H7 (cell line): ENCODE measurements around the gene TMPRSS3. TPM values are rescaled to one million over a fixed set of nuclear protein-coding genes. Genes with fewer than 3 reads are reported as not detected.

ENCODE experiments used
- DNase-seq: peaks from one replicate; pipeline ENCODE4 v3.0.0; 2012
- H3K27me3 ChIP-seq: 2 replicates; pipeline ENCODE4 v1.6.0; 2011; ENCODE audit warnings: mild to moderate bottlenecking, low read length; ENCODE audit not compliant: control insufficient read depth, insufficient read depth
- H3K36me3 ChIP-seq: replicated peaks from 2 replicates; pipeline ENCODE4 v1.5.1; 2011; ENCODE audit warnings: low read length; ENCODE audit not compliant: control insufficient read depth, insufficient read depth
- H3K4me3 ChIP-seq: 2 replicates; pipeline ENCODE4 v1.5.1; 2011; ENCODE audit warnings: low read depth, mild to moderate bottlenecking, control low read depth, low read length, moderate library complexity; ENCODE audit not compliant: insufficient read depth
- total RNA-seq: library from RNA; depleted of rRNA; stranded (reverse); fragments of >200 nt; shearing (Covaris generic); gene quantifications from 2 replicates; pipeline ENCODE4 v1.2.3, GENCODE V29; 2014

The TMPRSS3 gene
- total RNA-seq, 1 experiment from 2014 or later, result not detected

- H3K4me3 ChIP-seq, result no peak overlapping the region
These were observed 39.2 kb downstream of the TMPRSS3 start for GRCh38 chr21:42356650-42357049.

GRCh38 chr21:42356046-42356445 lies 39.8 kb downstream of the TMPRSS3 start:
- no peaks in the 10 kb centered on the region for H3K36me3 ChIP-seq
- no peaks in the 10 kb centered on the region for H3K27me3 ChIP-seq
- DNase-seq, result no peak
- H3K4me3 ChIP-seq, result no peak overlapping the region

More at GRCh38 chr21:42356650-42357049, 39.2 kb downstream of the TMPRSS3 start:
- no peak for DNase-seq
- Histone ChIP-seq H3K36me3 (no peaks in the 10 kb centered on the region), H3K27me3 (no peaks in the 10 kb centered on the region)

- H3K36me3 ChIP-seq, result no peaks in the 10 kb centered on the region
- H3K27me3 ChIP-seq, result no peaks in the 10 kb centered on the region
- H3K4me3 ChIP-seq, result no peak overlapping the region
- no peak for DNase-seq
These were observed 42.2 kb downstream of the TMPRSS3 start for GRCh38 chr21:42353623-42354022.

GRCh38 chr21:42352441-42353095 lies 43.3 kb downstream of the TMPRSS3 start:
- DNase-seq, result no peak
- no peak overlapping the region for H3K4me3 ChIP-seq
- no peaks in the 10 kb centered on the region for H3K27me3 ChIP-seq
- H3K36me3 ChIP-seq, result no peaks in the 10 kb centered on the region

GRCh38 chr21:42351626-42352440 lies 44.0 kb downstream of the TMPRSS3 start:
- no peak for DNase-seq
- no peaks in the 10 kb centered on the region for H3K27me3 ChIP-seq
- no peak overlapping the region for H3K4me3 ChIP-seq
- H3K36me3 ChIP-seq, result no peaks in the 10 kb centered on the region

- H3K27me3 ChIP-seq, result no peaks in the 10 kb centered on the region
- no peak for DNase-seq
- H3K36me3 ChIP-seq, result no peaks in the 10 kb centered on the region
- H3K4me3 ChIP-seq, result no peak within 1 kb of the TSS
These were observed 44.9 kb downstream of the TMPRSS3 start, which contains the start of gene TFF2 for GRCh38 chr21:42350927-42351426. TSS of gene TFF2 (minus strand) at chr21:42350994. CDS start at chr21:42350957, 37 bp downstream.

GRCh38 chr21:42350318-42350910 lies 45.4 kb downstream of the TMPRSS3 start:
- Histone ChIP-seq H3K36me3 (no peaks in the 10 kb centered on the region), H3K4me3 (no peak overlapping the region), H3K27me3 (no peaks in the 10 kb centered on the region)
- no peak for DNase-seq

- DNase-seq, result no peak
- H3K4me3 ChIP-seq, result no peak overlapping the region
These were observed 46.2 kb downstream of the TMPRSS3 start for GRCh38 chr21:42349420-42350317.

GRCh38 chr21:42348762-42349161 lies 47.1 kb downstream of the TMPRSS3 start:
- DNase-seq, result no peak
- Histone ChIP-seq H3K36me3 (no peaks in the 10 kb centered on the region), H3K4me3 (no peak overlapping the region), H3K27me3 (no peaks in the 10 kb centered on the region)

More at GRCh38 chr21:42349420-42350317, 46.2 kb downstream of the TMPRSS3 start:
- Histone ChIP-seq H3K36me3 (no peaks in the 10 kb centered on the region), H3K27me3 (no peaks in the 10 kb centered on the region)

GRCh38 chr21:42347601-42348327 lies 48.1 kb downstream of the TMPRSS3 start:
- H3K36me3 ChIP-seq, result no peaks in the 10 kb centered on the region
- no peak for DNase-seq
- H3K4me3 ChIP-seq, result no peak overlapping the region
- H3K27me3 ChIP-seq, result no peaks in the 10 kb centered on the region

- no peak for DNase-seq
- Histone ChIP-seq H3K27me3 (no peaks in the 10 kb centered on the region), H3K4me3 (no peak overlapping the region), H3K36me3 (no peaks in the 10 kb centered on the region)
These were observed 48.8 kb downstream of the TMPRSS3 start for GRCh38 chr21:42346866-42347600.

- Histone ChIP-seq H3K4me3 (no peak overlapping the region), H3K27me3 (no peaks in the 10 kb centered on the region), H3K36me3 (no peaks in the 10 kb centered on the region)
- no peak for DNase-seq
These were observed 49.4 kb downstream of the TMPRSS3 start for GRCh38 chr21:42346441-42346840.

- no peaks in the 10 kb centered on the region for H3K36me3 ChIP-seq
These were observed 51.2 kb downstream of the TMPRSS3 start for GRCh38 chr21:42344631-42345030.

More at GRCh38 chr21:42344631-42345030, 51.2 kb downstream of the TMPRSS3 start:
- Histone ChIP-seq H3K4me3 (no peak overlapping the region), H3K27me3 (no peaks in the 10 kb centered on the region)
- DNase-seq, result no peak
